ENCODE results near the gene GTPBP4. TPM values are rescaled to one million over a fixed set of nuclear protein-coding genes. Genes with fewer than 3 reads are reported as not detected.
"Not testable (repeated sequence)": the region's sequence is repeated elsewhere in the genome, so short reads cannot be mapped to it uniquely, and the experiment has no call there.

Gene GTPBP4
- total RNA-seq, 1 donor from 2014 or later = 9.0 TPM

DNA sequence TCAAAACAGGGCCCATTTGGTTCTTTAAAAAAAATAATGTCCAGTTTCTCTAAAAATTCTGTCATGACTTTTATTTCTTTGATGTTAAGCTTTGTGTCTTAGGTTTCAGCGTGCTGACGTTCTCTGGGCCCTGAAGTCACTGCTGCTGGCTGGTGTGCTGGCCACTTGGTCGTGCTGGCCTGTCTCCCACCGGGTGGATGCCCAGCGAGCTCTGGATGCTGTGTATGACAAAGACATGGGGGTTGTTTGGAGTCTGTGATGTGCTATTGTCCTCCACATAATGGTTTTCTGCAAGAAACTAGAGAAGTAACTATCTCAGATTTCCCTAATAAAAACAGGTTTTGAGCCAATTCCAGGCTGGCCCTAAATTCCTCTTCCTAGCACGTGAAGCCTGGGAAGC is 47.0 kb downstream of the GTPBP4 start:
- H3K4me3 ChIP-seq = no peak overlapping the region

DNA sequence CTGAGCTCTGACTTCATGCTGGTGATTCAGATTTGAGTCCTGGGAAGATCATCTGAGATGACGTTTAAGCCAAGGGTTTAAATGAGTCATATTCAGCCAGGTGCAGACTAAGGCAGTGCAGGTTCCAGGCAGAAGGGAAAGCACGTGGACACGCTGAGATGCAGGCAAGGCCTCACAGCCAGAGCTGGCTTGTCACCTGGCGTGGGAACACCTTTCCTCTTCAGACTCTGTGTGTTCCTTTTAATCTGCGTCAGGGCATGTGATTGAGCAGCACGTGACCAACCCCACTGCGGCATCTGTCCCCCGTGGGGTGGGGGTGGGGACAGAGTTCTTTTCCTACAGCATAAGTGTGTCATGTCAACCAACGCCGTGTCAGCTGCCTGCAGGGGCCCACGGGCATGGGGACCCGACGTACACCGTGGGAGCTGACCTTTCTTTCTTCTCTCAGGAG is 48.1 kb downstream of the GTPBP4 start:
- TF ChIP-seq, protein P1, sequence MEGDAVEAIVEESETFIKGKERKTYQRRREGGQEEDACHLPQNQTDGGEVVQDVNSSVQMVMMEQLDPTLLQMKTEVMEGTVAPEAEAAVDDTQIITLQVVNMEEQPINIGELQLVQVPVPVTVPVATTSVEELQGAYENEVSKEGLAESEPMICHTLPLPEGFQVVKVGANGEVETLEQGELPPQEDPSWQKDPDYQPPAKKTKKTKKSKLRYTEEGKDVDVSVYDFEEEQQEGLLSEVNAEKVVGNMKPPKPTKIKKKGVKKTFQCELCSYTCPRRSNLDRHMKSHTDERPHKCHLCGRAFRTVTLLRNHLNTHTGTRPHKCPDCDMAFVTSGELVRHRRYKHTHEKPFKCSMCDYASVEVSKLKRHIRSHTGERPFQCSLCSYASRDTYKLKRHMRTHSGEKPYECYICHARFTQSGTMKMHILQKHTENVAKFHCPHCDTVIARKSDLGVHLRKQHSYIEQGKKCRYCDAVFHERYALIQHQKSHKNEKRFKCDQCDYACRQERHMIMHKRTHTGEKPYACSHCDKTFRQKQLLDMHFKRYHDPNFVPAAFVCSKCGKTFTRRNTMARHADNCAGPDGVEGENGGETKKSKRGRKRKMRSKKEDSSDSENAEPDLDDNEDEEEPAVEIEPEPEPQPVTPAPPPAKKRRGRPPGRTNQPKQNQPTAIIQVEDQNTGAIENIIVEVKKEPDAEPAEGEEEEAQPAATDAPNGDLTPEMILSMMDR (IDR thresholded peaks at IDR 0.05) = no peak
- no peaks in the 10 kb centered on the region for H3K4me1 ChIP-seq

More for the DNA sequence above, 47.0 kb downstream of the GTPBP4 start:
- no peaks in the 10 kb centered on the region for H3K9me3 ChIP-seq
- H3K4me1 ChIP-seq = no peaks in the 10 kb centered on the region
- no peaks in the 10 kb centered on the region for H3K27me3 ChIP-seq
- H3K27ac ChIP-seq = no peak overlapping the region
- intact Hi-C loops (cut with DNase I) = no loop called here
- no peak for DNase-seq (ENCODE audit: low spot score in 2 of 2)
- TF ChIP-seq, protein P1 (IDR thresholded peaks at IDR 0.05) = no peak
- peaks cover 0 to 29% of the 10 kb centered on the region in 2 donors for H3K36me3 ChIP-seq

GRCh38 chr10:1037098-1037497 is 48.9 kb downstream of the GTPBP4 start:
- intact Hi-C loops (cut with DNase I) = no loop called here
- TF ChIP-seq, protein P1 (IDR thresholded peaks at IDR 0.05) = no peak
- no peaks in the 10 kb centered on the region for H3K4me1 ChIP-seq
- no peaks in the 10 kb centered on the region for H3K9me3 ChIP-seq
- peak in 1 of 2 donors; percentile 33 for DNase-seq (ENCODE audit: low spot score in 2 of 2)
- no peak overlapping the region for H3K27ac ChIP-seq
- peaks cover 4 to 39% of the 10 kb centered on the region in 2 donors for H3K36me3 ChIP-seq
- no peak overlapping the region for H3K4me3 ChIP-seq
- no peaks in the 10 kb centered on the region for H3K27me3 ChIP-seq

More for the DNA sequence above, 48.1 kb downstream of the GTPBP4 start:
- DNase-seq (ENCODE audit: low spot score in 2 of 2) = peak in 1 of 2 donors; percentile 59
- Histone ChIP-seq H3K27me3 (no peaks in the 10 kb centered on the region), H3K36me3 (peaks cover 0 to 34% of the 10 kb centered on the region in 2 donors), H3K27ac (no peak overlapping the region), H3K4me3 (no peak overlapping the region), H3K9me3 (no peaks in the 10 kb centered on the region)
- intact Hi-C loops (cut with DNase I) = no loop called here

- H3K9me3 ChIP-seq; H3K27ac ChIP-seq; H3K27me3 ChIP-seq; H3K4me3 ChIP-seq; H3K4me1 ChIP-seq; DNase-seq (ENCODE audit: low spot score in 2 of 2); intact Hi-C loops (cut with DNase I): not testable (repeated sequence)
- H3K36me3 ChIP-seq = peaks cover 15 to 54% of the 10 kb centered on the region in 2 donors
Measured at GRCh38 chr10:1038769-1039168, 50.5 kb downstream of the GTPBP4 start.

- H3K27ac ChIP-seq = no peak overlapping the region
- TF ChIP-seq, protein P1 (IDR thresholded peaks at IDR 0.05) = no peak
- H3K9me3 ChIP-seq = no peaks in the 10 kb centered on the region
- peaks cover 0 to 3% of the 10 kb centered on the region in 2 donors for H3K4me1 ChIP-seq
- intact Hi-C loops (cut with DNase I) = no loop called here
- no peaks in the 10 kb centered on the region for H3K27me3 ChIP-seq
- H3K36me3 ChIP-seq = peaks cover 15 to 54% of the 10 kb centered on the region in 2 donors
- DNase-seq (ENCODE audit: low spot score in 2 of 2) = peak in 1 of 2 donors; percentile 25
- no peak overlapping the region for H3K4me3 ChIP-seq
Measured at GRCh38 chr10:1040133-1040532, 51.9 kb downstream of the GTPBP4 start.

DNA sequence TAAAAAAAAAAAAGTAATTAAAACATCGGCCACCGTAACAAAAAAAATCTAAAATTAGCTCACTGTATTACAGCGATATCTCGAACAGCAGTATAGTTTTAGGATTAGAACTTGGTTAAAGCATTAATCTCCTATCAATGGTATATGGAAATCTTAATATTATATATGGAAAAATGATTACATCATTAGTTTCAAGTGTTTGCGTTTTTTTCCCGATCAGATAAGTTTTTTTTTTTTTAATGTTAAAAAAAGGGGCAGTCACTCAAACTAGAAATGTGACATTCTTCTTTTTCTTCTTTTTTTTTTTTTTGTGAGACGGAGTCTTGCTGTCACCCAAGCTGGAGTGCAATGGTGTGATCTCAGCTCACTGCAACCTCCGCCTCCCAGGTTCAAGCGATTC is 53.3 kb downstream of the GTPBP4 start:
- Histone ChIP-seq H3K27ac (no peak overlapping the region), H3K4me1 (peaks cover 0 to 3% of the 10 kb centered on the region in 2 donors), H3K36me3 (peaks cover 15 to 54% of the 10 kb centered on the region in 2 donors), H3K27me3 (no peaks in the 10 kb centered on the region), H3K4me3 (no peak overlapping the region), H3K9me3 (no peaks in the 10 kb centered on the region)
- TF ChIP-seq, protein P1 (IDR thresholded peaks at IDR 0.05) = no peak
- intact Hi-C loops (cut with DNase I) = no loop called here
- DNase-seq (ENCODE audit: low spot score in 2 of 2) = no peak

Measured in ascending aorta (tissue), 2 donors.